Mucosa of stomach (tissue), 1 donor: ENCODE measurements around the gene KMT2C.
"Not testable (repeated sequence)": the region's sequence is repeated elsewhere in the genome, so short reads cannot be mapped to it uniquely, and the experiment has no call there.

Source experiments
- H3K27me3 ChIP-seq: one replicate; pipeline ENCODE4 v1.7.0; 2013; ENCODE audit warnings: mild to moderate bottlenecking, low read length; ENCODE audit not compliant: control insufficient read depth, insufficient read depth
- H3K36me3 ChIP-seq: one replicate; pipeline ENCODE4 v1.7.0; 2013; ENCODE audit warnings: low read length; ENCODE audit not compliant: control insufficient read depth, insufficient read depth
- H3K4me1 ChIP-seq: one replicate; pipeline ENCODE4 v1.7.0; 2013; ENCODE audit warnings: mild to moderate bottlenecking, low read length; ENCODE audit not compliant: control insufficient read depth, insufficient read depth
- H3K4me3 ChIP-seq: one replicate; pipeline ENCODE4 v1.7.0; 2013; ENCODE audit warnings: low read length
- H3K9ac ChIP-seq: one replicate; pipeline ENCODE4 v1.7.0; 2013; ENCODE audit warnings: mild to moderate bottlenecking, low read length, moderate library complexity
- H3K9me3 ChIP-seq: one replicate; pipeline ENCODE4 v1.7.0; 2013; ENCODE audit warnings: mild to moderate bottlenecking, low read length, moderate library complexity; ENCODE audit not compliant: control insufficient read depth
- donor health status: Pancreatic carcinoma.

The KMT2C gene

GRCh38 chr7:152386136-152386764 lies 49.6 kb downstream of the KMT2C start:
- not testable (repeated sequence) for H3K9me3 ChIP-seq, H3K4me1 ChIP-seq, H3K9ac ChIP-seq, H3K36me3 ChIP-seq, H3K27me3 ChIP-seq, H3K4me3 ChIP-seq

DNA sequence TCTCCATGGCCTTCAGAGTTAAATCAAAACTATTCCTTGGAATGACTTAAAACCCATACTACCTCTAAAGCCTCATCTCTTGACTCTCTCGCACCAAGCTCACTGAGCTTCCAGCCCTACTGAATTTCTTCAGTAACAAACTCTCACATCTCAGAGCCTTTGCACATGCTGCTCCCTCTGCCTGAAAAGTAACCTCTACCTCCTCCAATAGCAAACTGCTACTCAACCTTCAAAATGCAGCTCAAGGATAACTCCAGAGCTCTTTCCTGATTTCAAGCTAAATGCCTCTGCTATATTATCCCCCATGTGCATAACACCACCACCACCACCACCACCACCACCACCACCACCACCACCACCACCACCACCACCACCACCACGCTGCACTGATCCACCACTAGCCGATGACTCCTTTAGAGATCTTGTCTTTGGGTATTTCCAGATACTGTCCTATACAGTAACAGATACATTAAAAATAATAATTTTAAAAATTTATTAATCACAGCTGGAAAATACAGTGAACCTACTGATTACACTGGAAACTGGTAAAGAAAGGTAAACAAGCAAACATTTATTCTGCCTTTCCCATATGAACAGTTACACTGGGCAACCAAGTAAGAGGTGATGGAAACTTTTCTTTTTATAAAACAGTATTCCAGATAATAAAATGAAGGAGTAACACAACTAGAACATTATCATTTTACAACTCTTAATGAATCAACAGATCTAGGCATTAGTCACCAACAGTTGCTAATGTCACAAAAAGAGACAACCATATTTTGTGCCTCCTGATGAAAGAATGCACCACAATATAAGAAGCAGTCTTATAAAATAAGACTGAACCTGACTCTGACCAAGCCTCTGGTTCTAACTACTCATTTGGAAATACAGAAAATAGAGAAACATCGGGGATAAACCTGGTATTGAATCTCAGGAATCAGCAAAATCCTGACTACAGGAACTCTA lies 51.3 kb downstream of the KMT2C start:
- not testable (repeated sequence) for H3K4me1 ChIP-seq, H3K9ac ChIP-seq, H3K9me3 ChIP-seq, H3K4me3 ChIP-seq, H3K36me3 ChIP-seq, H3K27me3 ChIP-seq

DNA sequence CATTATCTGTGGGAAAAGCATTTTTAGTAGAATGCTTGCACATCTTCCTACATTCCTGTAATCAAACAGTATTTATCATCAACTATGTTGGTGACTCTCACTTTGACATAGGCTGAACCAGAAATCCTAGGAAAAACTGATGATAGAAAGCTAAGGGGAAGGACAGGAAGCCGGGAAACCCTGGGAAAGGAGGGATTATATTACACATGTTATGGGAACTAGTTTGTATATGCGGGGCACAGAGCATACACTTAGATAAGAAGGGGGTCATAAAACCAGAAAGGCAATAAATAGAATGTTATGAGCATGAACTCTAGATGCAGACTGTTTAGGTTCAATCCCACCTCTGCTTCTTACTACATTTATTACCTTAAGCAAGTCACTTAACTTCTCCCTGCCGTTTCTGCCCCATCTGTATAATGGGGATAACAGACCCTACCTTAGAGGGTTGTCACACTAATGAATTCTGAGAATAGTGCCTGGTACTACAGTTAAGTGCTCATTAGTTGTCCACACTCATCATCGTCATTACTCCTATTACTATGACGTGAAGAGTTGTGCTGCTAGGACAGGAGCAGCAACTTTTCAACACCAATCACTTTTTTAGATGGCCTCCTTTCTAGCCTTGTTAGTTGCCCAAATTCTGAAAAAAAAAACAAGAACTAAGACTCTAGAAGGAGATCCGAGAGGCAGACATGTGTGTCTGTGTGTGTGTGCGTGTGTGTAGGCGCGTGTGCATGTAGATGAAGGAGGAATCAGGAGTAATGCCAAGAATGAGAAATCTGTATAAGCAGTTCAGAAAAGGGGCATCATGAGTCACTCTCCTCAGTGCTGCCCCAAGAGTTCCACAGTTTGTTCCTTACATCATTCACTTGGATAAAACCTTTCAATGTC lies 52.2 kb downstream of the KMT2C start:
- no peaks in the 10 kb centered on the region for H3K36me3 ChIP-seq
- H3K9me3 ChIP-seq = no peaks in the 10 kb centered on the region
- no peak overlapping the region for H3K4me3 ChIP-seq
- no peak overlapping the region for H3K9ac ChIP-seq
- peaks cover 5% of the 10 kb centered on the region for H3K4me1 ChIP-seq
- no peaks in the 10 kb centered on the region for H3K27me3 ChIP-seq

DNA sequence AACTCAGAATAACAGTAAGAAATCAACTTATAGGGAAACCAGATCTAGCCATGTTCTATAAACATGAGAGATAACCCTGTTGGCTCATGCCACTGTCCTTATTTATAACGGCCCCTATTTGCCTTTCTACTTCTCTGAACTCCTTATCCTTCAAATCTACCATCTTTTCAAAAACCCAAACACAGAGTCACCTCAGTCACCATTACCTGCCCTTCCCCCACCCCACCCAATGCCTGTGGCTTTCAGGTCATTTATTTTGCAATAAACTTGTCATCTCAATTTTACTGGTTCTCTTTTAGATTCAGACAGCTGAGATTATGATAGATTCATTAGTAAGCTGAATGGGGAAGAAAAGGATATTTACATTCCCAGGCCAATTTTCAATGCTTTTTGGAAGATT lies 53.6 kb downstream of the KMT2C start:
- Histone ChIP-seq H3K4me1 (peaks cover 5% of the 10 kb centered on the region), H3K9me3 (no peaks in the 10 kb centered on the region), H3K36me3 (no peaks in the 10 kb centered on the region), H3K27me3 (no peaks in the 10 kb centered on the region), H3K9ac (no peak overlapping the region), H3K4me3 (no peak overlapping the region)

DNA sequence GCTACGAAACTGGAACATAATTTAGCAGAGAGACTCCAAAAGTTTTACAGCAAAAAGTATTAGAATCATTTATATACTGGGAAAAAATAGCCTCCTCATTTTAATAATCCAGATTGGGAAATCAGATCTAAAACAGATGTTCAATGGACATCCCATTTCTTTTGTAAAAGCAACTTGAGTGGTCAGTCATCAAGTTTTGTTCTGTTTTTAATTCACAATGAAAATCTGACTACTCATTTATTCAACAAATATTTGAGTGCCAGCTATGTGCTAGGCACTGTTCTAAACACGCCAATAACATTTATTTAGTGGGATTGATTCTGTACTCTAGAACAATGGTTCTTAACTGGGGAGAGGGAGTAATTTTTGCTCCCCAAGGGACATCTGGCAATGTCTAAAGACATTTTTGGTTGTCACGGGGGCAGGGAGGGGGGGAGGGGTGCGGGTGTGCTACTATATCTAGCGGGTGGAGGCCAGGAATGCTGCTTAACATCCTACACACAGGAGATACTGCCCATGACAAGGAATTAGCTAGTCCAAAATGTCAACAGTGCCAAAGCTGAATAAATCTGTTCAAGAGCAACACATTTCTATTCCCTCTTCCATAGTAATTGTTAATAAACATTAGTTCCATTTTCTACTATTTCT lies 54.7 kb downstream of the KMT2C start:
- not testable (repeated sequence) for H3K36me3 ChIP-seq, H3K4me3 ChIP-seq, H3K4me1 ChIP-seq, H3K27me3 ChIP-seq, H3K9ac ChIP-seq, H3K9me3 ChIP-seq

DNA sequence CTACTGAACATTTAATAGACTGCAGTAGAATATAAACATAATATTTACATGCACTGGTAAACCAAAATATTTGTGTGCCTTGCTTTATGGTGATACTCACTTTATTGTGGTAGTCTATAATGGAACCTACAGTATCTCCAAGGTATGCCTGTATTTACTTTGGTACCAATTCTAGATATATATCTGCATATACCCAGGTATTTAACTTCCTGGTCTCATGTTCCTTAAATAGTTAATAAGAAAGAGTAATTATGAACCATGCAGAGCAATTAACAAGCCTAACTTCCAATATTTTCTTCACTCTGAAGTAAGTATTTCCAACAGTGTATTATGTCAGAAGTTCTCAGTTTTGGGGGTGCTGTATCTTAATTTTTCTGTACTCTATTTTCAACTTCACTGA lies 57.3 kb downstream of the KMT2C start:
- H3K9ac ChIP-seq, H3K4me3 ChIP-seq, H3K36me3 ChIP-seq, H3K27me3 ChIP-seq, H3K9me3 ChIP-seq, H3K4me1 ChIP-seq: not testable (repeated sequence)

DNA sequence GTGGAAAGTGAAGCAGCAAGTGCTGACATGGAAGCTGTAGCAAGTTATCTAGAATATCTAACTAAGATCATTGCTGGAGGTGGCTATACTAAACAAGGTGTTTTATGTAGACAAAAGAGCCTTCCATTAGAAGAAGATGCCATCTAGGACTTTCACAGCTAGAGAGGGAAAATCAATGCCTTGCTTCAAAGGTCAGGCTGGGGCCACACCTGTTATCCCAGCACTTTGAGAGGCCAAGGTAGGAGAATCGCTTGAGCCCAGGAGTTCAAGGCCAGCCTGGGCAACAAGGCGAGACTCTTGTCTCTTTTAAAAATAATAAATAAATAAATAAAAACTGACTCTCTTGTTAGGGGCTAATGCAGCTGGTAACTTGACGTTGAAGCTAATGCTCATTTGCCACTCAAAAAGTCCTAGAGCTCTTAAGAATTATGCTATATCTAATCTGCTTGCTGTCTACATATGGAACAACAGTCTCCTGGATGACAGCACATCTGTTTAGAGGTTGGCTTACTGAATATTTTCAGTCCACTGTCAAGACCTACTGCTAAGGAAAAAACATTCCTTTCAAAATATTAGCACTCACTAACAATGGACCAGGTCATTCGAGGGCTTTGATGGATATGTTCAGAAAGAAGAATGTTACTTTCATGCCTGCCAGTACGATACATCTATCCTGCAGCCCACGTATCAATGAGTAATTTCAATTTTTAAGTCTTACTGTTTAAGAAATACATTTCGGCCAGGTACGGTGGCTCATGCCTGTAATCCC lies 58.9 kb downstream of the KMT2C start:
- H3K36me3 ChIP-seq, H3K4me3 ChIP-seq, H3K9ac ChIP-seq, H3K4me1 ChIP-seq, H3K9me3 ChIP-seq, H3K27me3 ChIP-seq: not testable (repeated sequence)

DNA sequence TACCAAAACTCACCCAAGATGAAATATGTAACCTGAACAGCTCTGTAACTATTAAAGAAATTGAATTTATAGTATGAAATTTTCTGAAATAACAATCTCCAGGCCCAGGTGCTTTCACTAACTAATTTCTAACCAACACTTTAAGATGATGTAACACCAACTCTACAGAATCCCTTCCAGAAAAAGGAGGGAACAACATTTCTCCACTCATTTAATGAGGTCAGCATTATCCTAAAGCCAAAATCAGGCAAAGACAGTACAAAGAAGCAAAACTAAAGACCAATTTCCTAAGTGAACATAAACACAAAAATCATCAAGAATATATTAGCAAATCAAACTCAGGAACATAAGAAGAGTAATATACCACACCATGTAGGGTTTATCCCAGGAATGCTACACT lies 65.5 kb downstream of the KMT2C start:
- Histone ChIP-seq H3K9me3 (no peaks in the 10 kb centered on the region), H3K36me3 (no peaks in the 10 kb centered on the region), H3K4me1 (peaks cover 4% of the 10 kb centered on the region), H3K27me3 (no peaks in the 10 kb centered on the region), H3K4me3 (no peak overlapping the region), H3K9ac (no peak overlapping the region)

GRCh38 chr7:152369518-152369917 lies 66.3 kb downstream of the KMT2C start:
- Histone ChIP-seq H3K4me1 (peaks cover 4% of the 10 kb centered on the region), H3K9me3 (no peaks in the 10 kb centered on the region), H3K9ac (no peak overlapping the region), H3K4me3 (no peak overlapping the region), H3K36me3 (no peaks in the 10 kb centered on the region), H3K27me3 (no peaks in the 10 kb centered on the region)

- H3K4me3 ChIP-seq = no peak overlapping the region
These were observed 68.6 kb downstream of the KMT2C start for GRCh38 chr7:152367170-152367569.

GRCh38 chr7:152366662-152367061 lies 69.1 kb downstream of the KMT2C start:
- Histone ChIP-seq H3K4me3 (no peak overlapping the region), H3K9ac (no peak overlapping the region), H3K9me3 (no peaks in the 10 kb centered on the region), H3K4me1 (peaks cover 4% of the 10 kb centered on the region), H3K27me3 (no peaks in the 10 kb centered on the region), H3K36me3 (no peaks in the 10 kb centered on the region)

More at GRCh38 chr7:152367170-152367569, 68.6 kb downstream of the KMT2C start:
- H3K4me1 ChIP-seq = peaks cover 4% of the 10 kb centered on the region
- H3K27me3 ChIP-seq = no peaks in the 10 kb centered on the region
- no peaks in the 10 kb centered on the region for H3K9me3 ChIP-seq
- H3K9ac ChIP-seq = no peak overlapping the region
- H3K36me3 ChIP-seq = no peaks in the 10 kb centered on the region
